NCI-H2171 (cell line): ENCODE results near the gene KCNIP1.

Experiments
- DNase-seq: peaks from one replicate; lab custom pipeline; 2025; lab: John Stamatoyannopoulos, UW

The KCNIP1 gene

GRCh38 chr5:170597872-170598271, 94.1 kb downstream of the KCNIP1 start:
- no peak for DNase-seq

GRCh38 chr5:170599756-170600155, 95.9 kb downstream of the KCNIP1 start:
- no peak for DNase-seq

GRCh38 chr5:170601619-170602018, 97.8 kb downstream of the KCNIP1 start:
- no peak for DNase-seq

- no peak for DNase-seq
Observed at GRCh38 chr5:170603109-170603508, 99.3 kb downstream of the KCNIP1 start.

- no peak for DNase-seq
Observed at GRCh38 chr5:170603578-170604565, 100.1 kb downstream of the KCNIP1 start.

GRCh38 chr5:170606941-170607340, 103.1 kb downstream of the KCNIP1 start:
- peak; percentile 38 for DNase-seq

GRCh38 chr5:170611449-170612090, 107.8 kb downstream of the KCNIP1 start:
- DNase-seq, result no peak

- DNase-seq, result no peak
Observed at GRCh38 chr5:170612256-170612678, 108.4 kb downstream of the KCNIP1 start.

- peak; percentile 53 for DNase-seq
Observed at GRCh38 chr5:170614065-170614490, 110.3 kb downstream of the KCNIP1 start.

- DNase-seq, result no peak
Observed at GRCh38 chr5:170614720-170615119, 110.9 kb downstream of the KCNIP1 start.

GRCh38 chr5:170617533-170618490, 114.0 kb downstream of the KCNIP1 start:
- no peak for DNase-seq

- no peak for DNase-seq
Observed at GRCh38 chr5:170619869-170620268, 116.0 kb downstream of the KCNIP1 start.

- no peak for DNase-seq
Observed at GRCh38 chr5:170622933-170623332, 119.1 kb downstream of the KCNIP1 start.

GRCh38 chr5:170623576-170624181, 119.9 kb downstream of the KCNIP1 start:
- DNase-seq, result no peak

- no peak for DNase-seq
Observed at GRCh38 chr5:170625221-170626165, 121.7 kb downstream of the KCNIP1 start.

- no peak for DNase-seq
Observed at GRCh38 chr5:170626507-170627150, 122.8 kb downstream of the KCNIP1 start.

GRCh38 chr5:170627271-170627670, 123.5 kb downstream of the KCNIP1 start:
- no peak for DNase-seq

GRCh38 chr5:170628028-170628427, 124.2 kb downstream of the KCNIP1 start:
- no peak for DNase-seq

GRCh38 chr5:170628691-170629565, 125.1 kb downstream of the KCNIP1 start:
- DNase-seq, result no peak
